Measurements from ENCODE around the gene DHX35. TPM values are rescaled to one million over a fixed set of nuclear protein-coding genes. Genes with fewer than 3 reads are reported as not detected.

DHX35 gene
- total and polyA plus RNA-seq, 9 donors = 7.6 to 10.1 (median 9.2) TPM

DNA sequence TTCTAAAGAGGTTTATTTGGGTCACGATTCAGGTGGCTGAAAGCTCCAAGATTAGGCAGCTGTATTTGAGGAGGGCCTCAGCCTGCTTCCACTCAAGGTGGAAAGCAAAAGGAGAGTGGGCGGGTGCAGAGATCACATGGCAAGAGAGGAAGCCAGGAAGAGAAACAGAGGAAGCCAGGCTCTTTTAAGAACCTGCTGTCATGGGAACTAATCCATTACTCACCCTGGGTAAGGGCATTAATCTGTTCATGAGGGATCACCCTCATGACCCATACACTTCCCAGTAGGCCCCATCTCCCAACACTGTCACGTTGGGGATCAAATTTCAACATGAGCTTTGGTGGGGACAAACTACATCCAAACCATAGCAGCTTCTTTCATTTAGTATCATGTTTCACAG lies 53.9 kb downstream of the DHX35 start:
- no peaks in the 10 kb centered on the region for H3K9me3 ChIP-seq (replicated peaks; ENCODE audit: control insufficient read depth, low read depth, low read length)
- H3K4me1 ChIP-seq (ENCODE audit: control insufficient read depth, insufficient read depth, low read length) = no peaks in the 10 kb centered on the region
- no peak overlapping the region for H3K27ac ChIP-seq (ENCODE audit: low read length)
- H3K36me3 ChIP-seq (ENCODE audit: control insufficient read depth, insufficient read depth, low read length) = peaks cover 32% of the 10 kb centered on the region
- DNase-seq = no peak
- 93% methylated on average over 3 of the region's 3 CpGs for WGBS (ENCODE audit: insufficient coverage)
- H3K4me3 ChIP-seq (ENCODE audit: low read length) = no peak overlapping the region
- no peaks in the 10 kb centered on the region for H3K27me3 ChIP-seq (ENCODE audit: control insufficient read depth, insufficient read depth, low read length)

- H3K9me3 ChIP-seq (replicated peaks; ENCODE audit: control insufficient read depth, low read depth, low read length) = no peaks in the 10 kb centered on the region
- no peaks in the 10 kb centered on the region for H3K4me1 ChIP-seq (ENCODE audit: control insufficient read depth, insufficient read depth, low read length)
- no peak overlapping the region for H3K27ac ChIP-seq (ENCODE audit: low read length)
- H3K4me3 ChIP-seq (ENCODE audit: low read length) = no peak overlapping the region
- H3K36me3 ChIP-seq (ENCODE audit: control insufficient read depth, insufficient read depth, low read length) = peaks cover 30% of the 10 kb centered on the region
- WGBS (ENCODE audit: insufficient coverage) = no CpG with 5 or more reads among the region's 2 CpGs
- no peaks in the 10 kb centered on the region for H3K27me3 ChIP-seq (ENCODE audit: control insufficient read depth, insufficient read depth, low read length)
- DNase-seq = no peak
Measured at GRCh38 chr20:39016506-39016905, 54.4 kb downstream of the DHX35 start.

GRCh38 chr20:39019027-39019426 lies 56.9 kb downstream of the DHX35 start:
- no peak overlapping the region for H3K4me3 ChIP-seq (ENCODE audit: low read length)
- WGBS (ENCODE audit: insufficient coverage) = no CpG with 5 or more reads among the region's 3 CpGs
- no peaks in the 10 kb centered on the region for H3K27me3 ChIP-seq (ENCODE audit: control insufficient read depth, insufficient read depth, low read length)
- H3K9me3 ChIP-seq (replicated peaks; ENCODE audit: control insufficient read depth, low read depth, low read length) = no peaks in the 10 kb centered on the region
- H3K27ac ChIP-seq (ENCODE audit: low read length) = no peak overlapping the region
- H3K36me3 ChIP-seq (ENCODE audit: control insufficient read depth, insufficient read depth, low read length) = peaks cover 52% of the 10 kb centered on the region
- no peak for DNase-seq
- no peaks in the 10 kb centered on the region for H3K4me1 ChIP-seq (ENCODE audit: control insufficient read depth, insufficient read depth, low read length)

DNA sequence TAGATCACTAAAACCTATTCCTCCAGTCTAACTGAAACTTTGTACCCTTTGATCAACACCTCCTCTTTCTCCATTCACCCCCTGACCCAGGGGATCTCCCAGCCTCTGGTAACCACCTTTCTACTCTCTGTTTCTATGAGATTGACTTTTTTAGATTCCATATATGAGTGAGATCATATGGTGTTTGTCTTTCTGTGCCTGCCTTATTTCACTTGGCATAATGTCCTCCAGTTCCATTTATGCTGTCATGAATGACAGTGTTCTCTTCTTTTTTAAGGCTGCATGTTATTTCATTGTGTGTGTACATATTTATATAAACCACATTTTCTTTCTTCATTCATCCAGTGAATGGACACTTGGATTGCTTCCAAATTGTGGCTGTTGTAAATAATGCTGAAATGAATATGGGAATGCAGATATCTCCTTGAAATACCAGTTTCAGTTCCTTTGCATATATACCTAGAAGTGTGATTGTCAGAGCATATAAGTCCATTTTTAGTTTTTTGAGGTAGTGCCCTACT lies 57.7 kb downstream of the DHX35 start:
- DNase-seq = no peak
- peaks cover 49% of the 10 kb centered on the region for H3K36me3 ChIP-seq (ENCODE audit: control insufficient read depth, insufficient read depth, low read length)

GRCh38 chr20:39021748-39022147 lies 59.6 kb downstream of the DHX35 start:
- peaks cover 55% of the 10 kb centered on the region for H3K36me3 ChIP-seq (ENCODE audit: control insufficient read depth, insufficient read depth, low read length)
- no peaks in the 10 kb centered on the region for H3K9me3 ChIP-seq (replicated peaks; ENCODE audit: control insufficient read depth, low read depth, low read length)
- 96% methylated on average over 4 of the region's 5 CpGs for WGBS (ENCODE audit: insufficient coverage)
- H3K27ac ChIP-seq (ENCODE audit: low read length) = no peak overlapping the region
- H3K4me3 ChIP-seq (ENCODE audit: low read length) = no peak overlapping the region
- no peaks in the 10 kb centered on the region for H3K4me1 ChIP-seq (ENCODE audit: control insufficient read depth, insufficient read depth, low read length)
- no peaks in the 10 kb centered on the region for H3K27me3 ChIP-seq (ENCODE audit: control insufficient read depth, insufficient read depth, low read length)
- no peak for DNase-seq

More for the DNA sequence above, 57.7 kb downstream of the DHX35 start:
- no peak overlapping the region for H3K4me3 ChIP-seq (ENCODE audit: low read length)
- no peaks in the 10 kb centered on the region for H3K9me3 ChIP-seq (replicated peaks; ENCODE audit: control insufficient read depth, low read depth, low read length)
- H3K4me1 ChIP-seq (ENCODE audit: control insufficient read depth, insufficient read depth, low read length) = no peaks in the 10 kb centered on the region
- H3K27me3 ChIP-seq (ENCODE audit: control insufficient read depth, insufficient read depth, low read length) = no peaks in the 10 kb centered on the region
- H3K27ac ChIP-seq (ENCODE audit: low read length) = no peak overlapping the region

- Histone ChIP-seq H3K27ac (ENCODE audit: low read length) (no peak overlapping the region), H3K27me3 (ENCODE audit: control insufficient read depth, insufficient read depth, low read length) (no peaks in the 10 kb centered on the region), H3K4me3 (ENCODE audit: low read length) (no peak overlapping the region), H3K9me3 (replicated peaks; ENCODE audit: control insufficient read depth, low read depth, low read length) (no peaks in the 10 kb centered on the region), H3K36me3 (ENCODE audit: control insufficient read depth, insufficient read depth, low read length) (peaks cover 58% of the 10 kb centered on the region), H3K4me1 (ENCODE audit: control insufficient read depth, insufficient read depth, low read length) (no peaks in the 10 kb centered on the region)
- DNase-seq = no peak
- 87% methylated on average over 6 of the region's 9 CpGs for WGBS (ENCODE audit: insufficient coverage)
Measured at GRCh38 chr20:39025883-39026282, 63.7 kb downstream of the DHX35 start.

DNA sequence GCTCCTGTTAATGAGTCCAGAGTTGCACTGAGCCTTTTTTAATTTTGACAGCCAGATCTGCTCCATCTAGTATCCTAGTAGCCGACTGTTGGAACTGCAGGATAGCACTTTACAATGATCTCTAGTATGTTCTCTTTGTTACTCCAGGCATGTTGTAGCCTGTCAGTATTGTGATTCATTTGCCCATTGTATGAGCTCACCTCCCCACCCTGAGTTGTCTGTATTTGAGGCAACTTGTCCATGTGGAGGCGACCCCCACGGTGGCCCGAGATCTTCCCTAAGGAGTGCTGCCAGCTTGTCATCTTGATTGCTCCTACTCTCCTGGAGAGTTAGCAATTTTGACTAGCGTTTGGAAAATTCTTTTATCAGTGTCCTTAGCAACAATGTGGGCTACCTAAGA lies 67.2 kb downstream of the DHX35 start:
- H3K36me3 ChIP-seq (ENCODE audit: control insufficient read depth, insufficient read depth, low read length) = peaks cover 54% of the 10 kb centered on the region
- WGBS (ENCODE audit: insufficient coverage) = 89% methylated on average over 3 of the region's 5 CpGs
- no peak overlapping the region for H3K4me3 ChIP-seq (ENCODE audit: low read length)

GRCh38 chr20:39032997-39033396 lies 70.9 kb downstream of the DHX35 start:
- Histone ChIP-seq H3K36me3 (ENCODE audit: control insufficient read depth, insufficient read depth, low read length) (peaks cover 54% of the 10 kb centered on the region), H3K27me3 (ENCODE audit: control insufficient read depth, insufficient read depth, low read length) (no peaks in the 10 kb centered on the region), H3K9me3 (replicated peaks; ENCODE audit: control insufficient read depth, low read depth, low read length) (no peaks in the 10 kb centered on the region), H3K4me1 (ENCODE audit: control insufficient read depth, insufficient read depth, low read length) (no peaks in the 10 kb centered on the region), H3K27ac (ENCODE audit: low read length) (no peak overlapping the region), H3K4me3 (ENCODE audit: low read length) (no peak overlapping the region)
- DNase-seq = no peak
- 100% methylated on average over 2 of the region's 3 CpGs for WGBS (ENCODE audit: insufficient coverage)

More for the DNA sequence above, 67.2 kb downstream of the DHX35 start:
- Histone ChIP-seq H3K27me3 (ENCODE audit: control insufficient read depth, insufficient read depth, low read length) (no peaks in the 10 kb centered on the region), H3K9me3 (replicated peaks; ENCODE audit: control insufficient read depth, low read depth, low read length) (no peaks in the 10 kb centered on the region), H3K4me1 (ENCODE audit: control insufficient read depth, insufficient read depth, low read length) (no peaks in the 10 kb centered on the region), H3K27ac (ENCODE audit: low read length) (no peak overlapping the region)
- no peak for DNase-seq

GRCh38 chr20:39036011-39036410 lies 73.9 kb downstream of the DHX35 start:
- no peak overlapping the region for H3K27ac ChIP-seq (ENCODE audit: low read length)
- H3K9me3 ChIP-seq (replicated peaks; ENCODE audit: control insufficient read depth, low read depth, low read length) = no peaks in the 10 kb centered on the region
- no peaks in the 10 kb centered on the region for H3K4me1 ChIP-seq (ENCODE audit: control insufficient read depth, insufficient read depth, low read length)
- H3K4me3 ChIP-seq (ENCODE audit: low read length) = no peak overlapping the region
- peaks cover 66% of the 10 kb centered on the region for H3K36me3 ChIP-seq (ENCODE audit: control insufficient read depth, insufficient read depth, low read length)
- no peak for DNase-seq
- H3K27me3 ChIP-seq (ENCODE audit: control insufficient read depth, insufficient read depth, low read length) = no peaks in the 10 kb centered on the region
- whole genome bisulfite sequencing (ENCODE audit: insufficient coverage) = no CpG with 5 or more reads among the region's 1 CpG

DNA sequence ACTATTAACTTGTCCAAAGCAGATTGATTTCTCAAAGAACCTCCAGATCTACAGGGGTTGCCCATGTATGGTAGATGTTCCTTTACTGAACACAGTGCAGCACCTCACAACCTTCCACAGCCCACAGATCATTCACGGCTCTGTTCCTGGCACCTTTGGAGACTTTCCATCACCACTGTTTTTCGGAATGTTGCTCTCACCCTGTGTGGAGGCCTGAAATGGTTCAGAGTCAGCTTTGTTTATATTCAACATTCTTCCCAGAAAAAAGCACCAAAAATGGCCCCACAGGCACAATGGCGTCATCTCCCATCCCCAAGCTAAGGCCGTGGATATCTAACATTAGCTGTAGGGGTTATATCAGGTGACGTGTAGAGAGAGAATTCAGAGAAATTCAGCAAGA lies 74.7 kb downstream of the DHX35 start:
- H3K4me1 ChIP-seq (ENCODE audit: control insufficient read depth, insufficient read depth, low read length) = no peaks in the 10 kb centered on the region
- DNase-seq = no peak
- no peaks in the 10 kb centered on the region for H3K27me3 ChIP-seq (ENCODE audit: control insufficient read depth, insufficient read depth, low read length)
- no peaks in the 10 kb centered on the region for H3K9me3 ChIP-seq (replicated peaks; ENCODE audit: control insufficient read depth, low read depth, low read length)
- H3K27ac ChIP-seq (ENCODE audit: low read length) = no peak overlapping the region
- 100% methylated on average over 1 of the region's 5 CpGs for WGBS (ENCODE audit: insufficient coverage)
- no peak overlapping the region for H3K4me3 ChIP-seq (ENCODE audit: low read length)
- peaks cover 65% of the 10 kb centered on the region for H3K36me3 ChIP-seq (ENCODE audit: control insufficient read depth, insufficient read depth, low read length)

GRCh38 chr20:39038047-39038446 lies 75.9 kb downstream of the DHX35 start:
- Histone ChIP-seq H3K9me3 (replicated peaks; ENCODE audit: control insufficient read depth, low read depth, low read length) (no peaks in the 10 kb centered on the region), H3K4me1 (ENCODE audit: control insufficient read depth, insufficient read depth, low read length) (no peaks in the 10 kb centered on the region), H3K36me3 (ENCODE audit: control insufficient read depth, insufficient read depth, low read length) (peaks cover 67% of the 10 kb centered on the region), H3K27me3 (ENCODE audit: control insufficient read depth, insufficient read depth, low read length) (no peaks in the 10 kb centered on the region), H3K4me3 (ENCODE audit: low read length) (no peak overlapping the region), H3K27ac (ENCODE audit: low read length) (no peak overlapping the region)
- no peak for DNase-seq
- 86% methylated on average over 7 of the region's 8 CpGs for whole genome bisulfite sequencing (ENCODE audit: insufficient coverage)

Data from muscle of leg (tissue), 11 donors.